ENCODE results near the gene DUSP9. TPM values are rescaled to one million over a fixed set of nuclear protein-coding genes. Genes with fewer than 3 reads are reported as not detected.
A peak's percentile ranks its signal among the peaks of the same experiment; 100 is the strongest.
"Not testable (repeated sequence)": the region's sequence is repeated elsewhere in the genome, so short reads cannot be mapped to it uniquely, and the experiment has no call there.

Gene DUSP9
- total RNA-seq, 1 donor from 2014 or later, result 3.1 TPM

DNA sequence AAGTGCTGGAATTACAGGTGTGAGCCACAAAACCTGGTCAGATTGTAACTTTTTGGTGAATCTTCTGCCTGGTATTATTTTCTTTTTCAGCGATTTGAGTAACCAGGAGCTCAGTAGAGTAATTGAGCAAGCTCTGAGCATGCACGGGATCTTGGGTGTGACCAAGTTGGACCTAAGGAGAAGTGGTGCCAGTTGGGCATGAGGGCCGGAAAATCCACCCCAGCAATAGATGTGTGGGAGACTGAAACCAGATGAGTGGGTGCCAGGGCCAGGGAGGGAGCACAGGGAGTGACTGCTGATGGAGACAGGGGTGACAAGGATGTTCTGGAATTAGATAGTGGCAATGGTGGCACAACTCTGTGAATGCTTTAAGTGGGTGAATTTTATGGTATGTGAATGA is 44.4 kb upstream of the DUSP9 start:
- TF ChIP-seq, protein P1, sequence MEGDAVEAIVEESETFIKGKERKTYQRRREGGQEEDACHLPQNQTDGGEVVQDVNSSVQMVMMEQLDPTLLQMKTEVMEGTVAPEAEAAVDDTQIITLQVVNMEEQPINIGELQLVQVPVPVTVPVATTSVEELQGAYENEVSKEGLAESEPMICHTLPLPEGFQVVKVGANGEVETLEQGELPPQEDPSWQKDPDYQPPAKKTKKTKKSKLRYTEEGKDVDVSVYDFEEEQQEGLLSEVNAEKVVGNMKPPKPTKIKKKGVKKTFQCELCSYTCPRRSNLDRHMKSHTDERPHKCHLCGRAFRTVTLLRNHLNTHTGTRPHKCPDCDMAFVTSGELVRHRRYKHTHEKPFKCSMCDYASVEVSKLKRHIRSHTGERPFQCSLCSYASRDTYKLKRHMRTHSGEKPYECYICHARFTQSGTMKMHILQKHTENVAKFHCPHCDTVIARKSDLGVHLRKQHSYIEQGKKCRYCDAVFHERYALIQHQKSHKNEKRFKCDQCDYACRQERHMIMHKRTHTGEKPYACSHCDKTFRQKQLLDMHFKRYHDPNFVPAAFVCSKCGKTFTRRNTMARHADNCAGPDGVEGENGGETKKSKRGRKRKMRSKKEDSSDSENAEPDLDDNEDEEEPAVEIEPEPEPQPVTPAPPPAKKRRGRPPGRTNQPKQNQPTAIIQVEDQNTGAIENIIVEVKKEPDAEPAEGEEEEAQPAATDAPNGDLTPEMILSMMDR (conservative IDR thresholded peaks at IDR 0.05; ENCODE audit: low read depth, low read length), result no peak
- DNase-seq (ENCODE audit: low read depth), result no peak
- no peak overlapping the region for H3K4me3 ChIP-seq (ENCODE audit: low read depth, low read length)

DNA sequence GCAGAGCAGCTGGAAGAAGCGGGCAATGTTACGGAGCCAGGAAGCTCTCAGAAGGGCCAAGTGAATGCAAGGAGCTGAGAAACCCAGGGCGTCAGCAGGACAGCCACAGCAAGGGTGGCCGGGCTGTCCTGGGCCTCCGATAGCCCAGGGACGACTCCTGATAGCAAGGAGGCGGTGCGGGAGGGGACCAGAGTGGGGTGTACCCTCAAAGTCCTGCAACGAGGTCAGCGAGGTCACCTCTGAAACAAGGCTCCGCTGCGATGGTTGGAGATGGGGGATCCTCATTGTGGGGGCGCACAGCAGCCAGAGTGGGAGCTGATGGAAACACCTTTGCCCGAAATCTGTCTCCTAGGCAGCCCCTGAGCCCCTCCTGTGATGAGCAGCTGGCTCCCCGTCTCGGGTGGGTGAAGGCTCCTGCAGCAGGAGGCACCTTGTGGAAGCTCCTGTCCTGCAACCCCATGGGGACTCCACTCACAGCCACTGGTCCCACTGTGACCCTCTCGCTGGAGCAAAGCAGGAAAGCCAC is 43.8 kb upstream of the DUSP9 start:
- DNase-seq (ENCODE audit: low read depth), result no peak

DNA sequence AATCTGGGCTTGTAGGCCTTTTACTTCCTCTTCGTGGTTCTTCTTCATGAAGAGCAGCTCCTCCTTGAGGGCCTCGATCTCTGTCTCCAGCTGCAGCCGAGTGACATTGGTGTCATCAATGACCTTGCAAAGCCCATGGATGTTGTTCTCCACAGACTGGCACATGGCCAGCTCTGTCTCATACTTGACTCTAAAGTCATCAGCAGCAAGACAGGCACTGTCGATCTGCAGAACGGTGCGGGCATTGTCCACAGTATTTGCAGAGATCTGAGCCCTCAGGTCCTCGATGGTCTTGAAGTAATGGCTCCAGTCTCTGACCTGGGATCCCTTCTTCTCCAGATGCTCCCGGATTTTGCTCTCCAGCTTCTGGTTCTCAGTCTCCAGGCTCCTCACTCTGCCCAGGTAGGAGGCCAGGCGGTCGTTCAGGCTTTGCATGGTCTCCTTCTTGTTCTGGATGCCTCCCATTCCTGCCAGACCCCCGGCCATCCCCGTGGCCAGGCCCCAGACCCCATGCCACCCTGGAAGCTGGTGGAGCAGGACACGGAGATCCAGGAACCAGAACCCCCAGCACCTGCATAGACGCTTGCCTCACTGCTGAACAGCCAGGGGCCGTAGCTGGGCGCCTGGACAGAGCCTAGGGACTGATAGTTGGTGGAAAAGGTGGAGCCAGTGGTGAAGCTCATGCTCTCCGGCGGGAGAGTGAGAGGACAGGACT is 42.2 kb upstream of the DUSP9 start:
- H3K4me3 ChIP-seq (ENCODE audit: low read depth, low read length); DNase-seq (ENCODE audit: low read depth): not testable (repeated sequence)

More for the DNA sequence above, 43.8 kb upstream of the DUSP9 start:
- H3K4me3 ChIP-seq (ENCODE audit: low read depth, low read length), result no peak overlapping the region
- TF ChIP-seq, protein P1 (conservative IDR thresholded peaks at IDR 0.05; ENCODE audit: low read depth, low read length), result no peak

DNA sequence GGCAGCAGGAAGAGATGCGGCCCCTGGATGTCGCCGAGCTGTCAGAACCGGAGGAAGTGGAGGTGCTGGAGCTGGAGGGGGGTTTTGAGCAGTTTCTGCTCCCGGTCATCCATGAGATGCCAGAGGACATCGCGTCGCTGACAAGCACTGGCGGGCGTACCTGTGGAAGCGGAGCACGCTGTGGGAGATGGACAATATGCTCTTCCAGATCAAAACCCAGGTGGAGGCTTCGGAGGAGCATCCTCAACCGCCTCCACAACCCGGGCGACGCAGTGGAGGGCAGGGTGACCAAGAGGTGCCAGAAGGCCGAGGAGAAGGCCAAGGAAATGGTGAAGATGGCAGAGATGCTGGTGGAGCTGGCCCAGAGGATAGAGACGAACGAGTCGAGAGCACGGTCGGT is 40.5 kb upstream of the DUSP9 start:
- TF ChIP-seq, protein P1 (conservative IDR thresholded peaks at IDR 0.05; ENCODE audit: low read depth, low read length), result no peak
- DNase-seq (ENCODE audit: low read depth), result no peak
- no peak overlapping the region for H3K4me3 ChIP-seq (ENCODE audit: low read depth, low read length)

DNA sequence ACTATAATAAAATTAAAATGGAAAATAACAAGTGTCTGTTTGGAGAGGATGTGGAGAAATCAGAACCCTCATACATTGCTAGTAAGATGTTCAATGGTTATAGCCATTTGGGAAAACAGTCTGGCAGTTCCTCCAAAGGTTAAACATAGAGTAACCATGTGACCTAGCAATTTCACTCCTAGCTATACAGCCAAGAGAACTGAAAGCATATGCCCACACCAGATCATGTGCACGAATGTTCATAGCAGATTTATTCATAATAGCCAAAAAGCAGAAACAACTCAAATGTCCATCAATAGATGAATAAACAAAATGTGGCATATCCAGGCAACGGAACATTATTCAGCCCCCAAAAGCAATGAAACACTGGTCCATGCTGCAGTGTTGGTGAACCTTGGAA is 38.6 kb upstream of the DUSP9 start:
- TF ChIP-seq, protein P1 (conservative IDR thresholded peaks at IDR 0.05; ENCODE audit: low read depth, low read length), result no peak

DNA sequence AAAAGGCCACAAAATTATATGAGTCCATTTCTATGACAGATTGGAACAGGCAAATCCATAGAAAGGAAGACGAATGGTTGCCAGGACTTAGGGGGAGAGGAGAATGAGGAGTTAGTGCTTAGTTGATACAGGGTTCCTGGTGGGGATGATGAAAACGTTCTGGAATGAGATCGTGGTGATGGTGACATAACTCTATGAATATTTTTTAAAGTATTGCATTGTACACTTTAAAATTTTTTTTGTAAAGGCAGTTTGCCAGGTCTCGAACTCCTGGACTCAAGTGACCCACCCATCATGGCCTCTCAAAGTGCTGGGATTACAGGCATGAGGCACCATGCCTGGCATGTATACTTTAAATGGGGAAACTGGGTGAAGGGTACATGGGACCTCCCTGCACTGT is 38.2 kb upstream of the DUSP9 start:
- TF ChIP-seq, protein P1 (conservative IDR thresholded peaks at IDR 0.05; ENCODE audit: low read depth, low read length), result no peak

More for the DNA sequence above, 38.6 kb upstream of the DUSP9 start:
- no peak for DNase-seq (ENCODE audit: low read depth)
- H3K4me3 ChIP-seq (ENCODE audit: low read depth, low read length), result no peak overlapping the region

DNA sequence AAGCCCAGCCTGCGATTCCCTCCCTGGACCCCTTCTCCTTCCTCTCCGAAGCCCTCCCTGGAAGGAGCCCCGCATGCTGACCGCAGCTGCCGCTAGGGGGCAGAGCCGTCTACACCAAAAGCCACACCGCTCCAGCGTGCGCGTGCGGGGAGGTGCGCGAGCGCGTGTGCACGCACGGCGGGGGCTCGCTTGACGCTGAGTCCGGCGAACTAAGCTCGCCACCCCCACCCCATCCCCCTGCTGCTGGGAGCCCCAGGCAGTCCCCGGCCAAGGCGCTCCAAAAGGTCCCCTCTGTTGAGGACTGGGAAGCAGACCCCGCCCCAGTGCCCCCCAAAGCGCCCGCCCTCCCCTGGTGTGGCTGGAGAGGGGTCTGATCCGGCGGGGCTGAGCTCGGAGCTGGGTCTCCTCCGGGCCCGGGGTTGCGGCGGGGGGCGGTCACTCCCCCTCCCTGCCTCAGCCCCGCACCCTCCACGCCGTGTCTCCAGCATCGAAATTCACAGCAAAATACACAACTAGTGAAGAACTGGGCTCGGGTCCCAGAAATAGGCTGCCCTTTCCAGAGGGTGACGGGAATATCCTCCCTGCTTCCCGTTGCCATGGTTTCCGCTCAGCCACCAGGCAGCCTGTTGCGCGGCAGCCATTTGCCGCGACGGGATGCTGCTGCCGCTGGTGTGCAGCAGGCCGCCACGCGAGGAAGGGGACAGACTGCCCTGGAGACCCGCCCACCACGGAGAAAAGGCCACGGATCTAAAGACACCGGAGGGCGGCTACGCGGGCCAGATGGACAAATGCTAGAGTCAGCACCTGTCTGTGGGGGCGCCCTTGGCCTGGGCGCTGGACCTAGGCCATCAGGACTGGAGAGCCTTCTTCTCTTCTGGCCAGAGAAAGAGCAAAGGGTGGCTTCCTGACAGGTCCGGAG is 36.8 kb upstream of the DUSP9 start:
- no peak for DNase-seq (ENCODE audit: low read depth)
- peak overlapping the region; percentile 21 for H3K4me3 ChIP-seq (ENCODE audit: low read depth, low read length)
- TF ChIP-seq, protein P1 (conservative IDR thresholded peaks at IDR 0.05; ENCODE audit: low read depth, low read length), result peak; percentile 65

More for the DNA sequence above, 38.2 kb upstream of the DUSP9 start:
- H3K4me3 ChIP-seq (ENCODE audit: low read depth, low read length), result no peak overlapping the region
- DNase-seq (ENCODE audit: low read depth), result no peak
